HepG2 (cell line): ENCODE data around the gene MFRP. TPM values are rescaled to one million over a fixed set of nuclear protein-coding genes. Genes with fewer than 3 reads are reported as not detected.

Experiments
- HIVEP1 ChIP-seq: sonication (generic); formaldehyde crosslinking; IDR thresholded peaks from 2 replicates; pipeline ENCODE4 v1.4.0; 2020; ENCODE audit warnings: mild to moderate bottlenecking, missing genetic modification reagents
- HNRNPK ChIP-seq: fragments of 200-400 bp; formaldehyde crosslinking; IDR thresholded peaks from 2 replicates; pipeline ENCODE4 v1.6.1; 2018; ENCODE audit warnings: low read length, low read depth, moderate library complexity, mild to moderate bottlenecking; ENCODE audit not compliant: poor library complexity, severe bottlenecking
- KMT2A ChIP-seq: sonication (generic); formaldehyde crosslinking; IDR thresholded peaks from 2 replicates; pipeline ENCODE4 v1.4.0; 2020; ENCODE audit warnings: missing genetic modification reagents
- RELA ChIP-seq: sonication (generic); formaldehyde crosslinking; IDR thresholded peaks from 2 replicates; pipeline ENCODE4 v1.4.0; 2020; ENCODE audit warnings: missing genetic modification reagents
- SALL2 ChIP-seq: sonication (generic); formaldehyde crosslinking; IDR thresholded peaks from 2 replicates; pipeline ENCODE4 v1.8.1; 2023; ENCODE audit warnings: mild to moderate bottlenecking, missing genetic modification reagents, inconsistent platforms
- SAP130 ChIP-seq: IDR thresholded peaks from 2 replicates; pipeline ENCODE4 v1.6.1; 2016; ENCODE audit warnings: low read depth
- SETDB1 ChIP-seq: sonication (generic); formaldehyde crosslinking; IDR thresholded peaks from 2 replicates; pipeline ENCODE4 v1.5.1; 2020; ENCODE audit warnings: missing genetic modification reagents, mild to moderate bottlenecking, borderline replicate concordance
- TCF7 ChIP-seq: sonication (generic); IDR thresholded peaks from 2 replicates; pipeline ENCODE4 v1.6.1; 2016; ENCODE audit warnings: antibody characterized with exemption, low read depth
- WIZ ChIP-seq: sonication (generic); formaldehyde crosslinking; IDR thresholded peaks from 2 replicates; pipeline ENCODE4 v1.5.1; 2020; ENCODE audit warnings: mild to moderate bottlenecking, missing genetic modification reagents
- ZC3H4 ChIP-seq: sonication (generic); formaldehyde crosslinking; IDR thresholded peaks from 2 replicates; pipeline ENCODE4 v1.4.0; 2020; ENCODE audit warnings: missing genetic modification reagents, borderline replicate concordance
- ZFP62 ChIP-seq: sonication (generic); formaldehyde crosslinking; IDR thresholded peaks from 2 replicates; pipeline ENCODE4 v1.4.0; 2020; ENCODE audit warnings: missing genetic modification reagents
- ZNF773 ChIP-seq: sonication (generic); formaldehyde crosslinking; IDR thresholded peaks from 2 replicates; pipeline ENCODE4 v1.4.0; 2020; ENCODE audit warnings: missing genetic modification reagents, borderline replicate concordance
- ZNF788 ChIP-seq: sonication (generic); formaldehyde crosslinking; IDR thresholded peaks from 2 replicates; pipeline ENCODE4 v1.5.0; 2020; ENCODE audit warnings: mild to moderate bottlenecking, missing genetic modification reagents, borderline replicate concordance
- polyA plus RNA-seq, 8 experiments: library from polyadenylated mRNA; depleted of rRNA in 3 of 8; stranded (reverse) in 7 of 8; unstranded in 1 of 8; fragments of >200 nt; fragmentation: Illumina TruSeq in 4 of 8; extraction: Trizol in 4 of 8; gene quantifications; 2 replicates each; pipeline versions ENCODE4 v1.2.1 to v1.2.3, GENCODE V29; 2011 to 2016; ENCODE audit warnings: low read depth in 4 of 8, missing spikeins in 1 of 8, mixed read lengths in 1 of 8; ENCODE audit not compliant: insufficient read depth in 1 of 8
- total RNA-seq, 5 experiments: library from RNA; depleted of rRNA; stranded (reverse); fragments of >200 nt; fragmentation: Illumina TruSeq; extraction: Trizol; gene quantifications; 2 replicates each; pipeline ENCODE4 v1.2.3, GENCODE V29; 2016; ENCODE audit warnings: low read depth in 1 of 5
- TF ChIP-seq, protein P1 (sequence below): IDR thresholded peaks from 2 replicates; pipeline ENCODE4 v1.6.1; 2012; ENCODE audit warnings: inconsistent platforms
- TF ChIP-seq, protein P2 (sequence below): sonication (generic); formaldehyde crosslinking; IDR thresholded peaks from 2 replicates; pipeline ENCODE4 v1.5.0; 2020; ENCODE audit warnings: missing genetic modification reagents, mild to moderate bottlenecking, borderline replicate concordance
- TF ChIP-seq, protein P3 (sequence below): IDR thresholded peaks from 2 replicates; pipeline ENCODE4 v1.6.1; 2016; ENCODE audit warnings: missing compliant biosample characterization, missing genetic modification reagents, borderline replicate concordance
- TF ChIP-seq, protein P4 (sequence below): sonication (generic); formaldehyde crosslinking; conservative IDR thresholded peaks from 2 replicates; pipeline ENCODE4 v1.4.0; 2020; ENCODE audit warnings: missing genetic modification reagents
- TF ChIP-seq, protein P5 (sequence below): IDR thresholded peaks from 2 replicates; pipeline ENCODE4 v1.6.1; 2016
- TF ChIP-seq, protein P6 (sequence below): sonication (generic); formaldehyde crosslinking; conservative IDR thresholded peaks from 2 replicates; pipeline ENCODE4 v1.4.0; 2020; ENCODE audit warnings: mild to moderate bottlenecking, missing genetic modification reagents, moderate library complexity

The MFRP gene
- total and polyA plus RNA-seq, 2 of the 13 experiments (the other 11 are each of a cell fraction or from before 2014, with no cell fraction given): not detected

DNA sequence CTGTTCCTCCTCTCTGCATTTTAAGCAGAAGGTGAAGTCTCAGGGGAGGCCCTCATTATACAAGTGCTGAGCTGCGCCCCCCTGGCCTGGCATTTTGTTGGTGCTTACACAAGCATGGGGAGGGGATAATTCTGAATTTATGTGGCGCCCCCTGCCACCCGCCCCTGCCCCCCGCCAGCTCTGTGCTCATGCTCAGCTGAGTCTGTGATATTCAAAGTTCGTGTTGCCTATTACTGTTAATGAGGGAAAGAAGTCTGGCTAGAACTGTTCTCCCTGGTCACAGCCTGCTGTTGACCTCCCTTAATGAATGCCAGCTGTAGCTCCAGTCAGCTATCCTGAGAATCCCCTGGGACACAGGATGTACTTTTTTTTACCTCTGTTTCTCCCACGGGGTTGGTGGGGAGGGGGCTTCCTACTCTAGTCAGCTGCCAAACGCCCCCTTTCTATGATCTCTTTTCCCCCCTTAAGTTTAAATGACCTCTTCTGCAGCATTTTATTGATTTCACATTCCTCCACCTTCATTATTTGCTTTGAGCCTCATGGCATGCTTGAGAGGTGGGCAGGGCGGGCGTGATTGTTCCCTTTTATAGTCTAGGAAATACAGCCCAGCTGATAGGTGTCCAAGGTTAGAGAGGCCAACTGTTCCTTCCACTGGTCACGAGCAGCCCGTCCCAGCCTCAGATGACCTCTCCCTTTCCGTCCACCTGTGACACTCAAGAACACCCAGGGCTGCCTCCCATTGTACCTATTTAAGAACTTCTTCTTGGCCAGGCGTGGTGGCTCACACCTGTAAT is 22.8 kb upstream of the MFRP start (continued):
- TF ChIP-seq, protein P1, sequence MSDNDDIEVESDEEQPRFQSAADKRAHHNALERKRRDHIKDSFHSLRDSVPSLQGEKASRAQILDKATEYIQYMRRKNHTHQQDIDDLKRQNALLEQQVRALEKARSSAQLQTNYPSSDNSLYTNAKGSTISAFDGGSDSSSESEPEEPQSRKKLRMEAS: 0 out of 2 replicates have a peak, but pooled peaks have one; percentile 28
- TF ChIP-seq ZNF788 (CRISPR knock-in tag) (no peak), KMT2A (CRISPR knock-in tag) (no peak), ZFP62 (CRISPR knock-in tag) (no peak), HIVEP1 (CRISPR knock-in tag) (no peak), HNRNPK (no peak), TCF7 (peak; percentile 48; the same call in 1 of the 2 replicates), SALL2 (CRISPR knock-in tag) (no peak), ZC3H4 (no peak), RELA (CRISPR knock-in tag) (no peak), SAP130 (no peak), SETDB1 (CRISPR knock-in tag) (no peak), ZNF773 (CRISPR knock-in tag) (no peak), WIZ (CRISPR knock-in tag) (no peak)
- TF ChIP-seq, protein P2, sequence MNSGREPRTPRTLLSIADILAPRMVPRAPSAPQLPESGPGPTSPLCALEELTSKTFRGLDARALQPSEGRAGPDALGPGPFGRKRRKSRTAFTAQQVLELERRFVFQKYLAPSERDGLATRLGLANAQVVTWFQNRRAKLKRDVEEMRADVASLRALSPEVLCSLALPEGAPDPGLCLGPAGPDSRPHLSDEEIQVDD: no peak
- TF ChIP-seq, protein P3, sequence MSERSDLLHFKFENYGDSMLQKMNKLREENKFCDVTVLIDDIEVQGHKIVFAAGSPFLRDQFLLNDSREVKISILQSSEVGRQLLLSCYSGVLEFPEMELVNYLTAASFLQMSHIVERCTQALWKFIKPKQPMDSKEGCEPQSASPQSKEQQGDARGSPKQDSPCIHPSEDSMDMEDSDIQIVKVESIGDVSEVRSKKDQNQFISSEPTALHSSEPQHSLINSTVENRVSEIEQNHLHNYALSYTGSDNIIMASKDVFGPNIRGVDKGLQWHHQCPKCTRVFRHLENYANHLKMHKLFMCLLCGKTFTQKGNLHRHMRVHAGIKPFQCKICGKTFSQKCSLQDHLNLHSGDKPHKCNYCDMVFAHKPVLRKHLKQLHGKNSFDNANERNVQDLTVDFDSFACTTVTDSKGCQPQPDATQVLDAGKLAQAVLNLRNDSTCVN (CRISPR knock-in tag): no peak
- TF ChIP-seq, protein P4, sequence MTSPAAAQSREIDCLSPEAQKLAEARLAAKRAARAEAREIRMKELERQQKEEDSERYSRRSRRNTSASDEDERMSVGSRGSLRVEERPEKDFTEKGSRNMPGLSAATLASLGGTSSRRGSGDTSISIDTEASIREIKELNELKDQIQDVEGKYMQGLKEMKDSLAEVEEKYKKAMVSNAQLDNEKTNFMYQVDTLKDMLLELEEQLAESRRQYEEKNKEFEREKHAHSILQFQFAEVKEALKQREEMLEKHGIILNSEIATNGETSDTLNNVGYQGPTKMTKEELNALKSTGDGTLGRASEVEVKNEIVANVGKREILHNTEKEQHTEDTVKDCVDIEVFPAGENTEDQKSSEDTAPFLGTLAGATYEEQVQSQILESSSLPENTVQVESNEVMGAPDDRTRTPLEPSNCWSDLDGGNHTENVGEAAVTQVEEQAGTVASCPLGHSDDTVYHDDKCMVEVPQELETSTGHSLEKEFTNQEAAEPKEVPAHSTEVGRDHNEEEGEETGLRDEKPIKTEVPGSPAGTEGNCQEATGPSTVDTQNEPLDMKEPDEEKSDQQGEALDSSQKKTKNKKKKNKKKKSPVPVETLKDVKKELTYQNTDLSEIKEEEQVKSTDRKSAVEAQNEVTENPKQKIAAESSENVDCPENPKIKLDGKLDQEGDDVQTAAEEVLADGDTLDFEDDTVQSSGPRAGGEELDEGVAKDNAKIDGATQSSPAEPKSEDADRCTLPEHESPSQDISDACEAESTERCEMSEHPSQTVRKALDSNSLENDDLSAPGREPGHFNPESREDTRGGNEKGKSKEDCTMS (CRISPR knock-in tag): no peak
- TF ChIP-seq, protein P5, sequence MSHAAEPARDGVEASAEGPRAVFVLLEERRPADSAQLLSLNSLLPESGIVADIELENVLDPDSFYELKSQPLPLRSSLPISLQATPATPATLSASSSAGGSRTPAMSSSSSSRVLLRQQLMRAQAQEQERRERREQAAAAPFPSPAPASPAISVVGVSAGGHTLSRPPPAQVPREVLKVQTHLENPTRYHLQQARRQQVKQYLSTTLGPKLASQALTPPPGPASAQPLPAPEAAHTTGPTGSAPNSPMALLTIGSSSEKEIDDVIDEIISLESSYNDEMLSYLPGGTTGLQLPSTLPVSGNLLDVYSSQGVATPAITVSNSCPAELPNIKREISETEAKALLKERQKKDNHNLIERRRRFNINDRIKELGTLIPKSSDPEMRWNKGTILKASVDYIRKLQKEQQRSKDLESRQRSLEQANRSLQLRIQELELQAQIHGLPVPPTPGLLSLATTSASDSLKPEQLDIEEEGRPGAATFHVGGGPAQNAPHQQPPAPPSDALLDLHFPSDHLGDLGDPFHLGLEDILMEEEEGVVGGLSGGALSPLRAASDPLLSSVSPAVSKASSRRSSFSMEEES (CRISPR knock-in tag): no peak
- TF ChIP-seq, protein P6, sequence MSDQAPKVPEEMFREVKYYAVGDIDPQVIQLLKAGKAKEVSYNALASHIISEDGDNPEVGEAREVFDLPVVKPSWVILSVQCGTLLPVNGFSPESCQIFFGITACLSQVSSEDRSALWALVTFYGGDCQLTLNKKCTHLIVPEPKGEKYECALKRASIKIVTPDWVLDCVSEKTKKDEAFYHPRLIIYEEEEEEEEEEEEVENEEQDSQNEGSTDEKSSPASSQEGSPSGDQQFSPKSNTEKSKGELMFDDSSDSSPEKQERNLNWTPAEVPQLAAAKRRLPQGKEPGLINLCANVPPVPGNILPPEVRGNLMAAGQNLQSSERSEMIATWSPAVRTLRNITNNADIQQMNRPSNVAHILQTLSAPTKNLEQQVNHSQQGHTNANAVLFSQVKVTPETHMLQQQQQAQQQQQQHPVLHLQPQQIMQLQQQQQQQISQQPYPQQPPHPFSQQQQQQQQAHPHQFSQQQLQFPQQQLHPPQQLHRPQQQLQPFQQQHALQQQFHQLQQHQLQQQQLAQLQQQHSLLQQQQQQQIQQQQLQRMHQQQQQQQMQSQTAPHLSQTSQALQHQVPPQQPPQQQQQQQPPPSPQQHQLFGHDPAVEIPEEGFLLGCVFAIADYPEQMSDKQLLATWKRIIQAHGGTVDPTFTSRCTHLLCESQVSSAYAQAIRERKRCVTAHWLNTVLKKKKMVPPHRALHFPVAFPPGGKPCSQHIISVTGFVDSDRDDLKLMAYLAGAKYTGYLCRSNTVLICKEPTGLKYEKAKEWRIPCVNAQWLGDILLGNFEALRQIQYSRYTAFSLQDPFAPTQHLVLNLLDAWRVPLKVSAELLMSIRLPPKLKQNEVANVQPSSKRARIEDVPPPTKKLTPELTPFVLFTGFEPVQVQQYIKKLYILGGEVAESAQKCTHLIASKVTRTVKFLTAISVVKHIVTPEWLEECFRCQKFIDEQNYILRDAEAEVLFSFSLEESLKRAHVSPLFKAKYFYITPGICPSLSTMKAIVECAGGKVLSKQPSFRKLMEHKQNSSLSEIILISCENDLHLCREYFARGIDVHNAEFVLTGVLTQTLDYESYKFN (CRISPR knock-in tag): peak; percentile 62
